HG02798 (cell line): ENCODE measurements around the gene FOXK2.
A peak's percentile ranks its signal among the peaks of the same experiment; 100 is the strongest.
"Not testable (repeated sequence)": the region's sequence is repeated elsewhere in the genome, so short reads cannot be mapped to it uniquely, and the experiment has no call there.

Experiments
- ATAC-seq: cut with Tn5 transposase; IDR thresholded peaks from one replicate; pipeline ENCODE4 v1.9.1; 2021; ENCODE audit warnings: mild to moderate bottlenecking; ENCODE audit not compliant: unreplicated experiment, poor library complexity

Gene FOXK2

DNA sequence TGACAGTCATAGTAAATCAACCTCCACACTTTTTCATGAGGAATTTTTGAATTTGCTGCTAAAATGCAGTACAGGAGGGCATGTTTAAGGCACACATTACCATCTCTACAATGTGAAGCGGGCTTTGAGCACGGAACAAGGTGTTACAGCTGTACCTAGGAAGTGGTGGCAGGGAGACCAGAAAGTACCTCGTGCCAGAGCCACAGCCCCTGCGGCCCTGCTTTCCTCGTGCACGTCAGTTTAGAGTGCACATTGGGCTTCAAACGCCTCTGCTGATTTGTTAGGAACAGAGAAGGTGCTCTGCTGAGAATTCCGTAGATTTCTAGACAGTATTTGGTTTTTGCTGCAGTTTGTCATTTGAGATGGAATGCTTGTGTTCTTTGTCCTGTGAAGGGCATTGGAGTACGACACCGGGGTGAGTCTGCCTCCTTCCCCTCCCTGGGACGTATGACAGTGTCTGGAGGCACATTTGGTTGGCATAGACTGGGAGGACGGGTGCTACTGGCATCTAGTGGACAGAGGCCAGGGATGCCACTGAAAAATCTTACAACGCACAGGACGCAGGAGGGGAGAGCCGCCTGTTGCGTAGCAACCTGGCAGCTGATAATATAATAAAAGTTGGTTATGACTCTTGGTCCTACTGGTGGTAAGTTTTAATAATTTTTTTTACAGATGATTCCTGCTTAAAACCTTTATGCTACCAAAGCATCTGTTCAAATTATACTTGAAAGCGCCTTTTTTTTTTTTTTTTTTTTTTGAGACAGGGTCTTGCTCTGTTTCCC lies 9.1 kb downstream of the FOXK2 start:
- ATAC-seq = no peak

DNA sequence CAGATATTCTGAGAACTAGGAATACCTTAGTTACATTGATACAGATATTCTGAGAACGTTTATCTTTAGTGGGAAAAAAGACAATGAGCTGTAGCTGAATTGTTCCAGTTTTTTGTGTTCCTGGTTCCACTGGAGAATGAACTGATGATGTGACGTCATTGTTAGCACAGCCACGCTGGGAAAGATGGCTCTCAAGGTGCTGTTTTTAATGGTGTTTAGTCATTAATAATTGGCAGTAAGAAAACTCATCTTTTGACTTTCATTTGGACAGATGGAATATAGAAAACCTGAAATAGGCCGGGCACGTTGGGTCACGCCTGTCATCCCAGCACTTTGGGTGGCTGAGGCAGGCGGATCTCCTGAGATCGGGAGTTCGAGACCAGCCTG lies 10.4 kb downstream of the FOXK2 start:
- no peak for ATAC-seq

DNA sequence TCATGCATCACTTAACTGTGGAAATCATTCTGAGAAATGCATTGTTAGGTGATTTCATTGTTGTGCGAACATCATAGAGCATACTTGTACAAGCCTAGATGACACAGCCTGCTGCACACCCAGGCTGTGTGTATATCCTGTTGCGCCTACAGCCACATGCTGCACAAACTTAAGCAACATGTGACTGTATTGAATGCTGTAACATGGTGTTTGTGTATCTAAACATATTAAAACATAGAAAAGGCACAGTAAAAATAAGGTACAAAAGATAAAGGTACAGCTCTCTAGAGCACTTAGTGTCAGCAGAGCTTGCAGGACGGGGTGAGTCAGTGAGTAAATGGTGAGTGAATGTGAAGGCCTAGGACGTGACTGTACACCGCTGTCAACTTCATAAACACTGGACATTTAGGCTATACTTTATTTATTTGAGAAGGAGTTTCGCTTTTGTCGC lies 11.9 kb downstream of the FOXK2 start:
- no peak for ATAC-seq

DNA sequence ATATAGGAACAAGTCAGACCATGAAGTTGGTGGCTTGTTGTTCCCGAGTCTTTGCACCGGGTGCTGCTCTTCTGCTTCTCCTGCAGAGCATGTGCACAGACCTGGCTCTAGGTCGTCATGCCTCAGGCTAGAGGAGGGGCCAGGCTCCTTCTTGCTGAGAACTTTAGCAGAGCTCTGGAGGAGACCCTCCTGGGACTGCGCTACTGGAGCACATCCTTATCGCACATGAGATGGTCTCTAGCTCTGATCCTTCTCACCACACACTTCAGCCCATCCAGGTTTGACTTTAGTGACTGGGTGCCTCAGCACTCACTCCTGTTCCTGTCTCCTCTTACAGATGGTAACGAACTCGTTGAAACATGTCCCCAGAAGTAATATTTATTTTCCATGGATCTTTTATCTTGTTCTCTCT lies 14.9 kb downstream of the FOXK2 start:
- ATAC-seq = no peak

DNA sequence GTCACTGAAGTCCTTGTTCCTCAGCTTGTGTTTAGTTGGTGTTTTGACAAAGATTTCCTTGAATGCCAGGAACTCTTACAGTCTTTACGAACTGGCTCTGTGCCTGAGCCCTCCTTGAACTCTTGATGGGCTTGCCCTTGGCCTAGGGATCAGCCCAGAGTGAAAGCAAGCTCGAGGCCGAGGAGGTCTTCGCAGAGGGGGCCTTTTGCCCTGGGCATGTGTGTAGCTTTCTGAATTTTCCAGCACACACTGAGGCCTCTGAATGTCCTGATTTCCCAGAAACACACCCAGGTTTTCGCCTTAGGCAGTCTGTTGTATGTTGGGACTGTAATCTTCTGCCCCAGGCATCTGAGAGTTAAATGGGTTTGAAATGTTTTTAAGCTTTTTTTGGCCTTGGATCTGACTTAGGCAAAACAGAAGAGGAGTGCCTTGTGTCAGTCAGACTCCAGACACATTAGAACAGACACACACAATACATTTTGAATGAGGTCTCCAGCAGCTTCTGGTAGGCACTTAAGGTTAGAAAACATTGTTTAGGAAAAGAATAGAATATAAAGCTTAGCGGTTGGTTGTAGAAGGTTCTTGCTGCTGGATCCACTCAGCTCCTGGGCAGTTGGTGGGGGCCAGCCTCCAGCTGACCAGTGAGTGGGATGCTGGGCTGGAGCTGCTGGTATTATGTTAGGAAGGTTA lies 17.1 kb downstream of the FOXK2 start:
- ATAC-seq = no peak

DNA sequence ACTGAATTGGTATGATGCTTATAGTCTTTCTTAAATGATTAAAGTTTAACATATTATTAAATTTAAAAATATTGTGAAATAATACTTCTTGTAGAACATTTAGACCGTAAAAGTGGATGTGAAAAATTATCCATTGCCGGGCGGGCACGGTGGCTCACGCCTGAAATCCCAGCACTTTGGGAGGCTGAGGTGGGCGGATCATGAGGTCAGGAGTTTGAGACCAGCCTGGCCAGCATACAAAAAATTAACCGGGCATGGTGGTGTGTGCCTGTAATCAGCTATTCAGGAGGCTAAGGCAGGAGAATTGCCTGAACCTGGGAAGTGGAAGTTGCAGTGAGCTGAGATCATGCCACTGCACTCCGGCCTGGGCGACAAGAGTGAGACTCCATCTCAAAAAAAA lies 17.7 kb downstream of the FOXK2 start:
- not testable (repeated sequence) for ATAC-seq

DNA sequence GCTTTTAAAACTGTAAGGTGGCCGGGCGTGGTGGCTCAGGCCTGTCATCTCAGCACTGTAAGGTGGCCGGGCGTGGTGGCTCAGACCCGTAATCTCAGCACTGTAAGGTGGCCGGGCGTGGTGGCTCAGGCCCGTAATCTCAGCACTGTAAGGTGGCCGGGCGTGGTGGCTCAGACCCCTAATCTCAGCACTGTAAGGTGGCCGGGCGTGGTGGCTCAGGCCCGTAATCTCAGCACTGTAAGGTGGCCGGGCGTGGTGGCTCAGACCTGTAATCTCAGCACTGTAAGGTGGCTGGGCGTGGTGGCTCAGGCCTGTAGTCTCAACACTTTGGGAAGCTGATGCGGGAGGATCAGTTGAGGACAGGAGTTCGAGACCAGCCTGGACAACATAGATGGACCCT lies 19.5 kb downstream of the FOXK2 start:
- not testable (repeated sequence) for ATAC-seq

DNA sequence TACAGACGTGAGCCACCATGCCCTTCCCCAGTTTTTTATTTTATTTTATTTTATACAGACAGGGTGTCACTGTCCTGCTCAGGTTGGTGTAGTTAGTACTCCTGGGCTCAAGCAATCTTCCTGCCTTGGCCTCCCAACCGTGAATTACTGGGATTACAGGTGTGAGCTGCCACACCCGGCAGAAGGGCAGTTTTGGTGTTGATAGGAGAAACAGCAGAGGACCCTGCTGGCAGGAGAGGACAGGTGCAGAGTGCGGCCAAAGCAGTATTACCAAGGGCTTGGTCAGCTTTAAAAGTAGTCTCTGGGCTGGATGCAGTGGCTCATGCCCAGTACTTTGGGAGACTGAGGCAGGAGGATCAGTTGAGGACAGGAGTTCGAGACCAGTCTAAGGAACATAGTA lies 22.9 kb downstream of the FOXK2 start:
- no peak for ATAC-seq

DNA sequence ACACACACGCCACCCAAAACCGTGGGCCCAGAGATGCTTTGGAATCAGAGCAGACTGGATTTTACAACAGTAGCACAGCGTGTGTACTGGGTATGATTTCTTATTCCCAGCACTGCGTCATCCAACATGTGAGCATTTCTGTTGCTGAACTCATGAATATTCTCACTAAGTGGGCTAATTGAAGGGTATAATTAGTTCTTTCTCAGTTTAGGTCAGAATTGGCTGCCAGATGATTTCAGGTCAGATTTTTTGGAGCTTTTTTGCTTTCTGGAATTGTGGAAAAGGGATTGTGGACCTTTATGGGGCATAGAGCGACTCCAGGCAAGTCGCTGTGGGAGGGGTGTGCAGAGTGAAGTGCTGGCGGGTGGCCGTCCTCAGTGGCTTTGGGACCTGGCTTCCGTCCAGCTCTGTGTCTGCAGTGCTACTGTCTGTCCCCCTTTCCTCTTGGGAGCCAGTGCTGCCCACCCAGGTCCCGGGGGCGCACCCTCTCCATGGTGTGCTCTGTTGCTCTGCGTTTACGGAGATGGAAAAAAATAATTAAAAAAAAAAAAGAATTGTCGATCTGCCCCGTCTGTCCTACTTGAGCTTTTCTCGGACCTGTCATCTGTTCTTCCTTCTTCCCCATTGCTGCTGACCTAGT lies 25.0 kb downstream of the FOXK2 start:
- ATAC-seq = no peak

DNA sequence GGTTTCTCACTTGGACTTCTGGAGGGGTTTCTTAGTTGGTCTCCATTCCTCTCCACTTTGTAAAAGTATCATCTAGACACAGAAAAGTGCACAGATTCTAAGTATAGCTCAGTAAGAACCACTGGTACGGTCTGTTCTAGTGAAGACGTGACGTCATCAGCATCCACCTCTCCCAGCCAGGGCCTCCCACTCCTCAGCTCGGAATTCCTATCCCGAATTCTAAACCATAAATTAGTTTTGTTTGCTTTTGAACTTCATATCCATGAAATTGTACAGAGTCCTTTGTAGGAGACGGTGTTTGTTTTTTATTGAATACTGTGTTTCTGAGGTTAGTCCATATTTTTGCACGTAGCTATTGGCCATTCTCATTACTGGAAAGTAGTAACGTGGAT lies 25.5 kb downstream of the FOXK2 start:
- ATAC-seq = no peak

DNA sequence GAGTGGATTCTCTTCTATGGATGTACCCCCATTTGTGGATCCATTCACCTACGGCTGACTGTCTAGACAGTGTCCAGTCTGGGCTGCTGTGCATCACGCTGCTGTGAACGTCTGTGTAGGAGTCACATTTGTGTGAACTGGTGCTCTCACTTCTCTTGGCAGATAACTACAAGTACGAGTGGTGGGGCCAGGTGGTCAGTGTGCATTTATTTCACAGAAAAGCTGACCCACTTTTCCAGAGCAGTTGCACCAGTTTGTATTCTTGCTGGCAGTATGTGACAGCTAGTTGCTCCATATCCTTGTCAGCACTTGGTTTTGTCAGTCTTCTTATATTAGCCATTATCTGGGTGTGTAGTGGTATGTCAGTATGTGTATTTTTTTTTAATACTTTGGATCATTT lies 28.4 kb downstream of the FOXK2 start:
- ATAC-seq = no peak

DNA sequence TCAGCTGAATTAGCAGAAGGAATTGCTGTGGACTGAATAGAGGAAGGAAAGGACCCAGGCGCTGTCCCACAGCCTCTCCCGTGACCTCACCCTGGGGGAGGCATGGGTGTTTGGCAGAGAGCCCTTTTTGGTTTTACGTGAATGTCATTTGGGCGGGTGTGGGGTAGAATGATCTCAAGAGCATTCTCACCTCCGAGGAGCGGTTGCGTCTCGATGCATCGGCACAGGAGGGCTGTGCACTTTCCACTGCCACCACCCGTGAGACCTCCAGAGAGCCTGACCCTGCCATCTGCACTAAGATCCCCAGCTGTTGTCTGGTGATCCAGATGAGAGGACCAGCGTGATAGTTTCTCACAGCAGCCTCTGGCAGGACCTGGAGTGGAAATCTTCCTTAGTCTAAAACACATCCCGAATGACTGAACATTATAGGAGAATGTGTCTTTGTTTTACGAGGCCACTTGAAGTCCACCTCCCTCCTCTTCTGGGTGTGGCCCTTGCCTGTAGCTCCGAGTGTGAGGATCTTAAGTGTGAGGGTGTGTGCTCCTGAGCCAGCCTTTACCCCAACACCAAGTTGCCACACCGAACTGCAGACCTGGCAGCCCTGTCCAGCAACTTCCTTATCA lies 29.3 kb downstream of the FOXK2 start:
- ATAC-seq = no peak

DNA sequence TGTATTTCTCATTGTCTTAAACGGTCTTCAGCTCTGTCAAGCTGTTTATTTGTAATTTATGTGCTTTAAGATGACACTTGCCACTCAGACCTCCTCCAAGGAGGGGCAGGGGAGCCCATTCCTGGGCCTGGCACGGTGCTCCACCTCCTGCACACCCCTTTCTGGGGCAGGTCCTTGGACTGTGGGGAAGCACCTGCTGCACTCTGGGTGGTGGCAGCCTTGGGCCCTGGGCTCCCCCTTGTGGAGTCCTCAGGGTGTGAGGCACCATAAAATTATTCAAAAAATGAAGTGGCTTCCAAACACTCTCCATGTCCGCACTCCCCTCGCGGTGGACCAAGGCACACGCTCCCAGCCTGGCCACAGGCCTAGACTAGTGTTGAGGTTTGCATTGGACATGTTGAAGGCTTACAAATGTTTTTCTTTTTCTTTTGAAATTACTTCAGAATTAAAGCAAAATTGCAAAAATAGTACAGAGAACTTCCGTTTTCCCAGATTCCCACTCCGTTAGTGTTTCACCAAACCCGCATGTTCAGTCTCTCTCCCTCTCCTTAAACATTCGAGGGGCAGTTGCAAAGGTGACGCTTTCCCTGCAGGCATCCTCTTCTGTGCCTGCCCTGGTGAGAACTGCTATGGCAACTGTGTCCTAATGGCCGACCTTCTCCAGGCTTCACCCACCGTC lies 32.4 kb downstream of the FOXK2 start:
- peak; percentile 83 for ATAC-seq

DNA sequence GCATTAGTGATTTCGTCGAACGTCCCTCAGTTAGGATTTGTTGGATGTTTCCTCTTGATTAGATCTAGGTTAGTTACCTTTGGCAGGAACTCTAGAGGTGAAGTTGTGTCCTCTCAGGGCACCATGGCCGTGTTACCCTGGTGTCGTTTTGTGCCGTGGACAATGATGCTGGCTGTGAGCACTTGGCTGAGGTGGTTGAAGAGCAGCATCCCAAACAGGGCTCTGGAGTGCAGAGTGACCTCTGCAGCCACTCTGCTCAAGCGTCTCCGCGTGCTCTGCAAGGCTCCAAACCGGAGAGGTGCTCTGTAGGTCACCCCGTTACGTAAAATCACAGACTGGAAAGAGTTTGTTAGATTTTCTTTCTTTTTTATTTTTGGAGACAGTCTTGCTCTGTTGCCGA lies 33.0 kb downstream of the FOXK2 start:
- no peak for ATAC-seq

DNA sequence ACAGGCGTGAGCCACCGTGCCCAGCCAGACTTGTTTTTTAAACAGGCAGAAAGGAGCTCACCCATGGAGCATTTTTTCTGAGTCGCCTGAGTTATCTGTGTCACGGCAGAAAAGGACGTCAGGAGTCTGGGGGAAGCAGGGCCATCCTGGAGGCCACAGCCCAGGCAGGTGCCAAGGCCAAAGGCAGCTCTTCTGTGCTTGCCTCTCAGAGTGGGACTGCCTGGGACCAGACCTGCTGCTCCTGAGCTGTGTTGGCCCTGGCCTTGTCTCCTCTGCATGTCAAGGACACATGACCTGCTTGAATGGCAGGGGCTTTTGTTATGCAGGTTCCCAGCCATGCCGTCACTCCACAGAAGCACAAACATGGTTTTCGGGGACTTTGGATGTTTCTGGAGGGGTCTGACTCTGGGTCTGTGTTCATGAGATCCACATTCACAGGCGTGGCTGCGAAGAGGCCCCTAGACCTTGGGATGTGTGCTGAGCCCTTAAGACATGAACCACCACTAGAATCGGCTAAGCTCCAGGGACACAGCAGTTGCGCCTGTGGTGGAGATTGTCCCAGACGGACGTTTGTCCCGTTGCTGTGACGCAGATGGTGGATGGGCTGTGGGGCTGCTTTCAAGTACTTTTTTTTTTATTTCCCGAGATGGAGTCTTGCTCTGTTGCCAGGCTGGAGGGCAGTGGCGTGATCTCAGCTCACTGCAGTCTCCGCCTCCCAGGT lies 33.8 kb downstream of the FOXK2 start:
- no peak for ATAC-seq

DNA sequence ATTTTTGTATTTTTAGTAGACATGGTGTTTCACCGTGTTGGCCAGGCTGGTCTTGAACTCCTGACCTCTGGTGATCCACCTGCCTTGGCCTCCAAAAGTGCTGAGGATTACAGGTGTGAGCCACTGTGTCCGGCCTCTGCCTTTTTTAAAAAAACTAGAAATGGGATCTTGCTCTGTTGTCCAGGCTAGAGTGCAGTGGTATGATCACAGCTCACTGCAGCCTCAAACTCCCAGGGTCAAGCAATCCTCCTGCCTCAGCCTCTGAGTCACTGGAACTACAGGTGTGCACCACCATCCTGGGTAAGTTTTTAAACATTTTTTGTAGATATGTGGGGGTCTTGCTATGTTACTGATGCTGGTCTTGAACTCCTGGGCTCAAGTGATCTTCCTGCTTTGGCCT lies 38.0 kb downstream of the FOXK2 start:
- not testable (repeated sequence) for ATAC-seq

DNA sequence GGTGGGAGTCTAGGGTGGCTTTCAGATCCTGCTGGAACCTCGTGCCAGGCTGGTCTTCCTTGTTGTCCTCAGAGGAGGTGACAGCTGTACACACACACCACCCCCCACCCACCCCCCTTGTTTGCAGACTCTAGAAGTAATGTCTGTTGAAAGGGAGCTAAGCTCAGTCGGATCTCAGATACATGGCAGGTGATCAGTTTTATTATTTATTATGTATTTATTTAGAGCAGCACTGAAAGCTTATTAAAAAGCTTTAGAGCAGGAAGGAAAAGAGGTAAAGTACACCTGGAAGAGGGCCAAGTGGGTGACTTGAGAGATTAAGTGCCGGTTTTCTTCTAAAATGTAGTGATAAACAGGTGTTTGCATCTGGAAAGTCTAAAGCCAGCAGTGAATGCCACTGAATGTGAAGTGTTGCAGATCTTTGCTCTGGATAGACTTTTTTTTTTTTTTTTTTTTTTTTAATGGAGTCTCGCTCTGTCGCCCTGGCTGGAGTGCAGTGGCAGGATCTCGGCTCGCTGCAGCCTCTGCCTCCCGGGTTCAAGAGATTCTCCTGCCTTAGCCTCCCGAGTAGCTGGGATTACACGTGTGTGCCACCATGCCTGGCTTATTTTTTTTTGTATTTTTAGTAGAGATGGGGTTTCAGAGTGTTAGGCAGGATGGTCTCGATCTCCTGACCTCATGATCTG lies 40.2 kb downstream of the FOXK2 start:
- no peak for ATAC-seq

DNA sequence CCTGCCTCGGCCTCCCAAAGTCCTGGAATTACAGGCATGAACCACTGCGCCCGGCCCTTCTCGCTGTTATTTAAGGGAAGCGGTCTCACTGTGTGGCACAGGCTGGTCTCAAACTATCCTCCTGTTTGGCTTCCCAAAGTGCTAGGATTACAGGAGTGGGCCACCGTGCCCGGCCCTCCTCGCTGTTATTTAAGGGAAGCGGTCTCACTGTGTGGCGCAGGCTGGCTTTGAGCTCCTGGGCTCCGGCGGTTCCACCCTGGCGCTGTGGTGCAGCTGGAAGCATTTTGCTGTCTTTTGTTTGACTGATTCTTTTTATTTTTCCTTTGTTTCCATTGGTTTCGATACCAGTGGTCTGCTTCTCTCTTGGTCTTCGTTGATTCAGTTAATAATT lies 40.7 kb downstream of the FOXK2 start:
- ATAC-seq = no peak

DNA sequence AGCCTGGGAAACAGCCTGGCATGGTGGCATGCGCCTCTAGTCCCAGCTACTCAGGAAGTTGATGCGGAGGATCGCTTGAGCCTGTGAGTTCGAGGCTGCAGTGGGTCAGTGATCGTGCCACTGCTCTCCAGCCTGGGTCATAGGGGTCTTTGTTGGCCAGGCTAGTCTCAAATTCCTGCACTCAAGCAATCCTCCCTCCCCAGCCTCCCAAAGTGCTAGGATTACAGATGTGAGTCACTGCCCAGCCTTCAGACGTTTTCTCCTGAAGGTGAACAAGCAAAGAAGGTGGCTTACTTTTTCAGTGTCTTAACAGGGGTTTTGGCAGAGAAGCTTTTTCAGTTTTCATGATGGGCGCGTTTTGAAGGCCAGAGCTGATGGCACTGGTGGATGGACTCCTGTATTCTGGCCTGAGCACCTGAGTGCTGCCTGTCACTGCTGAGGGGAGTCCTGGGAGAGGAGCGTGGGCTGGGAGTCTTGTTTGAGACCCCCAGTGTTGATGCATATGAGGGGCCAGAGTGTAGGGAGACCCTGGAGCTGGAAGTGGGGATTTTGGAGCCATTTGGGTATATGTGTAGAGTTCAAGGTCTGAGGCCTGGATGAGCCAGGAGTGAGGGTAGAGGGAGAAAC lies 41.4 kb downstream of the FOXK2 start:
- no peak for ATAC-seq
